CD14-positive monocyte (primary cell): ENCODE measurements around the gene GRID1. TPM values are rescaled to one million over a fixed set of nuclear protein-coding genes. Genes with fewer than 3 reads are reported as not detected.

Source experiments
- DNase-seq, 3 donors: peaks; one replicate each; pipeline ENCODE4 v3.0.0-alpha.2; 2011 to 2022
- H2AFZ ChIP-seq: 2 replicates; pipeline ENCODE4 v1.6.0; 2012; ENCODE audit warnings: mild to moderate bottlenecking, low read depth, low read length, inconsistent platforms; ENCODE audit not compliant: insufficient read depth, poor library complexity, severe bottlenecking
- H3K27ac ChIP-seq, 2 donors: 1 replicate in 1 of 2; 2 replicates in 1 of 2; pipeline ENCODE4 v1.5.1; 2012 to 2013; ENCODE audit warnings: low read length in 2 of 2, control low read depth in 1 of 2, inconsistent platforms in 1 of 2, low read depth in 1 of 2, mild to moderate bottlenecking in 1 of 2
- H3K27me3 ChIP-seq, 2 donors: one replicate each; pipeline versions ENCODE4 v1.6.0 to v1.6.1; 2011 to 2013; ENCODE audit warnings: low read length in 2 of 2; ENCODE audit not compliant: control insufficient read depth in 2 of 2, insufficient read depth in 2 of 2
- H3K36me3 ChIP-seq, 2 donors: replicated peaks in 1 of 2; 1 replicate in 1 of 2; 2 replicates in 1 of 2; pipeline versions ENCODE4 v1.5.1 to v1.6.1; 2012 to 2013; ENCODE audit warnings: low read length in 2 of 2, control low read depth in 1 of 2, inconsistent platforms in 1 of 2, mild to moderate bottlenecking in 1 of 2; ENCODE audit not compliant: insufficient read depth in 2 of 2, control insufficient read depth in 1 of 2
- H3K4me1 ChIP-seq, 2 donors: 1 replicate in 1 of 2; 2 replicates in 1 of 2; pipeline versions ENCODE4 v1.5.1 to v1.6.1; 2012 to 2013; ENCODE audit warnings: low read length in 2 of 2, control low read depth in 1 of 2, inconsistent platforms in 1 of 2, mild to moderate bottlenecking in 1 of 2, moderate library complexity in 1 of 2; ENCODE audit not compliant: insufficient read depth in 2 of 2, control insufficient read depth in 1 of 2
- H3K4me2 ChIP-seq: replicated peaks from 2 replicates; pipeline ENCODE3; 2012; ENCODE audit warnings: low read length, moderate library complexity, mild to moderate bottlenecking; ENCODE audit not compliant: poor library complexity, severe bottlenecking; ENCODE audit errors: extremely low read depth
- H3K4me3 ChIP-seq, 3 experiments: fragments of 200-600 bp in 1 of 3; sonication (generic) in 1 of 3; replicated peaks in 1 of 3; 1 replicate in 2 of 3; 2 replicates in 1 of 3; pipeline ENCODE4 v1.5.1; 2011 to 2013; ENCODE audit warnings: low read length in 3 of 3, mild to moderate bottlenecking in 3 of 3, control low read depth in 2 of 3, low read depth in 2 of 3, inconsistent platforms in 1 of 3, moderate library complexity in 1 of 3
- H3K79me2 ChIP-seq: 2 replicates; pipeline ENCODE4 v1.6.0; 2012; ENCODE audit warnings: mild to moderate bottlenecking, control low read depth, inconsistent platforms, low read length, moderate library complexity; ENCODE audit not compliant: insufficient read depth
- H3K9ac ChIP-seq: 2 replicates; pipeline ENCODE4 v1.6.0; 2017; ENCODE audit warnings: low read length, mild to moderate bottlenecking; ENCODE audit not compliant: insufficient read depth, poor library complexity, severe bottlenecking
- H3K9me3 ChIP-seq, 2 donors: replicated peaks in 1 of 2; 1 replicate in 1 of 2; 2 replicates in 1 of 2; pipeline versions ENCODE4 v1.5.1 to v1.6.1; 2012 to 2013; ENCODE audit warnings: low read length in 2 of 2, control low read depth in 1 of 2; ENCODE audit not compliant: control insufficient read depth in 1 of 2, insufficient read depth in 1 of 2
- H4K20me1 ChIP-seq: 2 replicates; pipeline ENCODE4 v1.6.0; 2012; ENCODE audit warnings: mild to moderate bottlenecking, low read length, control low read depth, moderate library complexity; ENCODE audit not compliant: insufficient read depth
- H3K27ac Mint-ChIP-seq, 7 donors: one replicate each; pipeline ENCODE4 v1.8.0; 2020; ENCODE audit warnings: mild to moderate bottlenecking in 7 of 7, mixed read lengths in 7 of 7, moderate library complexity in 6 of 7, inconsistent platforms in 2 of 7
- H3K27me3 Mint-ChIP-seq, 3 donors: one replicate each; pipeline ENCODE4 v1.8.0; 2021 to 2022; ENCODE audit warnings: low read depth in 3 of 3, mild to moderate bottlenecking in 3 of 3, mixed read lengths in 3 of 3, moderate library complexity in 3 of 3, inconsistent platforms in 1 of 3
- H3K36me3 Mint-ChIP-seq, 2 donors: one replicate each; pipeline ENCODE4 v1.8.0; 2020; ENCODE audit warnings: mixed read lengths in 2 of 2, inconsistent platforms in 1 of 2, mild to moderate bottlenecking in 1 of 2
- H3K4me1 Mint-ChIP-seq: one replicate; pipeline ENCODE4 v1.8.0; 2020; ENCODE audit warnings: mild to moderate bottlenecking, mixed read lengths
- H3K4me3 Mint-ChIP-seq, 2 donors: one replicate each; pipeline ENCODE4 v1.8.0; 2020; ENCODE audit warnings: mild to moderate bottlenecking in 2 of 2, mixed read lengths in 2 of 2, moderate library complexity in 1 of 2
- H3K9me3 Mint-ChIP-seq, 7 donors: one replicate each; pipeline ENCODE4 v1.8.0; 2020 to 2022; ENCODE audit warnings: mixed read lengths in 7 of 7, mild to moderate bottlenecking in 6 of 7, moderate library complexity in 6 of 7, inconsistent platforms in 2 of 7
- CTCF ChIP-seq: fragments of 200-600 bp; IDR thresholded peaks from one replicate; pipeline ENCODE4 v1.8.0; 2022; ENCODE audit warnings: antibody characterized with exemption, mild to moderate bottlenecking
- WGBS: methylation state at CpG from one replicate; pipeline ENCODE4 v1.1.5; 2013; ENCODE audit warnings: missing lambda C conversion rate; ENCODE audit not compliant: insufficient coverage; 5-methylcytosine and 5-hydroxymethylcytosine counted together
- intact Hi-C, 2 donors: fragments of 100-400 bp; cut with micrococcal nuclease; formaldehyde crosslinking; loops; one replicate each; pipeline versions ENCODE4 v1.15.0 to v1.15.1; 2023
- polyA plus RNA-seq, 3 donors: library from polyadenylated mRNA; depleted of rRNA in 1 of 3; unstranded in 2 of 3; stranded (reverse) in 1 of 3; fragments of 300-500 nt in 2 of 3; fragments of >200 nt in 1 of 3; fragmentation: Illumina TruSeq in 2 of 3; gene quantifications; 1 replicate in 2 of 3; 2 replicates in 1 of 3; pipeline ENCODE4 v1.2.3, GENCODE V29; 2012 to 2021

GRID1 gene
- polyA plus RNA-seq, 3 donors, result not detected

GRCh38 chr10:85992324-85992723, 374.3 kb downstream of the GRID1 start:
- H3K9me3 Mint-ChIP-seq, result peaks cover 0 to 3% (median 0%) of the 10 kb centered on the region in 7 donors
- Histone ChIP-seq H3K4me3 (no peak overlapping the region), H3K4me1 (no peaks in the 10 kb centered on the region), H3K27me3 (no peaks in the 10 kb centered on the region), H3K27ac (no peak overlapping the region), H3K79me2 (no peaks in the 10 kb centered on the region), H3K9ac (no peak overlapping the region), H3K4me2 (no peak overlapping the region), H2AFZ (no peak overlapping the region), H4K20me1 (no peaks in the 10 kb centered on the region), H3K36me3 (no peaks in the 10 kb centered on the region), H3K9me3 (no peaks in the 10 kb centered on the region)
- H3K4me3 Mint-ChIP-seq, result no peak overlapping the region
- no peak for DNase-seq
- intact Hi-C loops, result no loop called here
- H3K36me3 Mint-ChIP-seq, result no peaks in the 10 kb centered on the region
- TF ChIP-seq CTCF, result no peak
- 71% methylated on average over 1 of the region's 1 CpG for WGBS
- no peaks in the 10 kb centered on the region for H3K4me1 Mint-ChIP-seq
- peaks cover 3 to 7% (median 5%) of the 10 kb centered on the region in 3 donors for H3K27me3 Mint-ChIP-seq
- no peak overlapping the region for H3K27ac Mint-ChIP-seq

- Histone ChIP-seq H3K4me2 (no peak overlapping the region), H3K4me1 (no peaks in the 10 kb centered on the region), H3K79me2 (no peaks in the 10 kb centered on the region), H3K27ac (no peak overlapping the region), H3K9me3 (no peaks in the 10 kb centered on the region), H4K20me1 (no peaks in the 10 kb centered on the region), H3K36me3 (no peaks in the 10 kb centered on the region), H3K9ac (no peak overlapping the region), H3K4me3 (no peak overlapping the region), H2AFZ (no peak overlapping the region), H3K27me3 (no peaks in the 10 kb centered on the region)
- H3K4me3 Mint-ChIP-seq, result no peak overlapping the region
- no peaks in the 10 kb centered on the region for H3K4me1 Mint-ChIP-seq
- no peak for DNase-seq
- H3K27ac Mint-ChIP-seq, result no peak overlapping the region
- intact Hi-C loops, result no loop called here
- peaks cover 2 to 3% (median 3%) of the 10 kb centered on the region in 3 donors for H3K27me3 Mint-ChIP-seq
- peaks cover 0 to 2% (median 0%) of the 10 kb centered on the region in 7 donors for H3K9me3 Mint-ChIP-seq
- WGBS, result 83% methylated on average over 1 of the region's 1 CpG
- H3K36me3 Mint-ChIP-seq, result no peaks in the 10 kb centered on the region
- no peak for TF ChIP-seq CTCF
Measured at GRCh38 chr10:85986777-85987176, 379.8 kb downstream of the GRID1 start.
